Mesendoderm (in vitro differentiated cells): ENCODE measurements around the gene GNA12.
"Not testable (repeated sequence)": the region's sequence is repeated elsewhere in the genome, so short reads cannot be mapped to it uniquely, and the experiment has no call there.

Experiments used
- DNase-seq: peaks from one replicate; pipeline ENCODE4 v3.0.0; 2013
- H2AK5ac ChIP-seq: 2 replicates; pipeline ENCODE4 v1.6.1; 2013; ENCODE audit warnings: low read length, inconsistent platforms
- H2BK120ac ChIP-seq: 2 replicates; pipeline ENCODE4 v1.6.1; 2013; ENCODE audit warnings: low read depth, mild to moderate bottlenecking, low read length, moderate library complexity, mixed read lengths
- H2BK15ac ChIP-seq: replicated peaks from 2 replicates; pipeline ENCODE4 v1.6.1; 2013; ENCODE audit warnings: low read depth, mild to moderate bottlenecking, moderate library complexity
- H2BK5ac ChIP-seq: 2 replicates; pipeline ENCODE4 v1.6.1; 2013; ENCODE audit warnings: low read length, inconsistent platforms
- H3K18ac ChIP-seq: 2 replicates; pipeline ENCODE4 v1.6.1; 2013; ENCODE audit warnings: mild to moderate bottlenecking, low read length, mixed read lengths
- H3K23ac ChIP-seq: one replicate; pipeline ENCODE4 v1.6.1; 2013; ENCODE audit warnings: low read length
- H3K27ac ChIP-seq: 2 replicates; pipeline ENCODE4 v1.5.1; 2013; ENCODE audit warnings: low read depth, mild to moderate bottlenecking, inconsistent platforms, low read length, moderate library complexity
- H3K27me3 ChIP-seq: 2 replicates; pipeline ENCODE4 v1.6.1; 2013; ENCODE audit warnings: low read length, control low read depth, mild to moderate bottlenecking, inconsistent platforms; ENCODE audit not compliant: insufficient read depth, poor library complexity
- H3K36me3 ChIP-seq: 2 replicates; pipeline ENCODE4 v1.6.1; 2013; ENCODE audit warnings: low read length, inconsistent platforms; ENCODE audit not compliant: control insufficient read depth, insufficient read depth
- H3K4ac ChIP-seq: one replicate; pipeline ENCODE4 v1.6.1; 2013; ENCODE audit warnings: low read depth, mild to moderate bottlenecking, low read length, moderate library complexity
- H3K4me1 ChIP-seq: 2 replicates; pipeline ENCODE4 v1.6.1; 2013; ENCODE audit warnings: low read depth, low read length, inconsistent platforms; ENCODE audit not compliant: control insufficient read depth
- H3K4me2 ChIP-seq: 2 replicates; pipeline ENCODE4 v1.6.1; 2013; ENCODE audit warnings: low read length
- H3K4me3 ChIP-seq: 2 replicates; pipeline ENCODE4 v1.5.1; 2013; ENCODE audit warnings: mild to moderate bottlenecking, low read length
- H3K56ac ChIP-seq: one replicate; pipeline ENCODE4 v1.6.1; 2013; ENCODE audit warnings: low read length
- H3K79me1 ChIP-seq: 2 replicates; pipeline ENCODE4 v1.6.1; 2013; ENCODE audit warnings: low read length, inconsistent platforms
- H3K79me2 ChIP-seq: 2 replicates; pipeline ENCODE4 v1.6.1; 2013; ENCODE audit warnings: mild to moderate bottlenecking, low read length; ENCODE audit not compliant: control insufficient read depth, insufficient read depth
- H3K9ac ChIP-seq: 2 replicates; pipeline ENCODE4 v1.6.1; 2013; ENCODE audit warnings: low read length, inconsistent platforms
- H4K5ac ChIP-seq: one replicate; pipeline ENCODE4 v1.6.1; 2013; ENCODE audit warnings: low read length
- H4K8ac ChIP-seq: one replicate; pipeline ENCODE4 v1.6.1; 2013; ENCODE audit warnings: low read depth, mild to moderate bottlenecking, control low read depth, low read length, moderate library complexity
- WGBS: extraction: QIAGEN DNeasy Blood & Tissue Kit; methylation state at CpG from one replicate; pipeline ENCODE4 v1.1.7; 2013; ENCODE audit warnings: low lambda C conversion rate, missing lambda C conversion rate; ENCODE audit not compliant: insufficient coverage; ENCODE audit errors: extremely low coverage; 5-methylcytosine and 5-hydroxymethylcytosine counted together

Gene GNA12

DNA sequence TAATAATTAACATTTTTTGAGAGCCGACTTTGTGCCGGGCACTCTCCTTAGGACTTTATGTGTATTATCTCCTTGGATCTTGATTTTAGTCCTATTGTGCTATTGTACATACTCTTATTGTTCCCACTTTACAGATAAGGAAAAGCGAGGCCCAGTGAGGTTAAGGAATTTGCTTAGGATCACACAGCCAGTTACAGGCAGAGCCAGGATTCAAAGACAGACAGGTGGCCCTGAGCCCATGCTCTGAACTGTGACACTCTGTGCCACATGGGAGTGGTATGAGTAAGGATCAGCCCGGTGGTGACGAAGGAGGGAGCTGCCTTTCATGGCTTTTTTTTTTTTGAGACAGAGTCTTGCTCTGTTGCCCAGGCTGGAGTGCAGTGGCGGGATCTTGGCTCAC lies 15.8 kb upstream of the GNA12 start:
- no peak overlapping the region for H4K8ac ChIP-seq
- H3K4me2 ChIP-seq, result no peak overlapping the region
- H3K36me3 ChIP-seq, result no peaks in the 10 kb centered on the region
- H3K27me3 ChIP-seq, result no peaks in the 10 kb centered on the region
- H3K18ac ChIP-seq, result no peak overlapping the region
- no peak overlapping the region for H3K9ac ChIP-seq
- no peak overlapping the region for H3K4ac ChIP-seq
- peaks cover 5% of the 10 kb centered on the region for H3K4me1 ChIP-seq
- no peak overlapping the region for H3K56ac ChIP-seq
- H2BK15ac ChIP-seq, result no peak overlapping the region
- H3K27ac ChIP-seq, result no peak overlapping the region
- H2AK5ac ChIP-seq, result no peak overlapping the region
- no peak overlapping the region for H3K23ac ChIP-seq
- no peaks in the 10 kb centered on the region for H3K79me1 ChIP-seq
- no peak overlapping the region for H4K5ac ChIP-seq
- no peak overlapping the region for H3K4me3 ChIP-seq
- H2BK5ac ChIP-seq, result no peak overlapping the region
- no peaks in the 10 kb centered on the region for H3K79me2 ChIP-seq
- H2BK120ac ChIP-seq, result no peak overlapping the region
- DNase-seq, result no peak
- no CpG with 5 or more reads among the region's 6 CpGs for WGBS

DNA sequence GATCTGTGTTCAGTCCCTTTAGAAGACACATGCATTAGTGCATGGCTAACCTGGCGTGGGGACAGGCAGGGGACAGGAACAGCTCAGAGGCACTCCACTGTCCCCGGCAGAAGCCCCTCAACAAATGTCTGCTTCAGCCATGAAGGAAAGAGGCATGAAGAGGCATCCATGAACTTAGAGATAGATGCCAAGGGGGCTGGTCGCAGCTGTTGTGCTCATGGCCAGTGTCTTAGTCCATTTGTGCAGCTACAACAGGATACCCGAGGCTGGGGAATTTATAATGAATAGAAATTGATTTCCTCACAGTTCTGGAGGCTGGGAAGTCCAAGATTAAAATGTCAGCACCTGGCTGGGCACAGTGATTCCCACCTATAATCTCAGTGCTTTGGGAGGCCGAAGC lies 14.5 kb upstream of the GNA12 start:
- Histone ChIP-seq H3K9ac (no peak overlapping the region), H3K27me3 (no peaks in the 10 kb centered on the region), H3K23ac (no peak overlapping the region), H3K36me3 (no peaks in the 10 kb centered on the region), H3K27ac (no peak overlapping the region), H3K18ac (no peak overlapping the region), H3K56ac (no peak overlapping the region), H3K4me3 (no peak overlapping the region), H4K8ac (no peak overlapping the region), H3K79me2 (no peaks in the 10 kb centered on the region), H3K4ac (no peak overlapping the region), H4K5ac (no peak overlapping the region), H3K4me2 (no peak overlapping the region), H2BK5ac (no peak overlapping the region), H3K79me1 (no peaks in the 10 kb centered on the region), H2BK120ac (no peak overlapping the region), H2BK15ac (no peak overlapping the region), H2AK5ac (no peak overlapping the region), H3K4me1 (peaks cover 3% of the 10 kb centered on the region)
- WGBS, result no CpG with 5 or more reads among the region's 5 CpGs
- no peak for DNase-seq

DNA sequence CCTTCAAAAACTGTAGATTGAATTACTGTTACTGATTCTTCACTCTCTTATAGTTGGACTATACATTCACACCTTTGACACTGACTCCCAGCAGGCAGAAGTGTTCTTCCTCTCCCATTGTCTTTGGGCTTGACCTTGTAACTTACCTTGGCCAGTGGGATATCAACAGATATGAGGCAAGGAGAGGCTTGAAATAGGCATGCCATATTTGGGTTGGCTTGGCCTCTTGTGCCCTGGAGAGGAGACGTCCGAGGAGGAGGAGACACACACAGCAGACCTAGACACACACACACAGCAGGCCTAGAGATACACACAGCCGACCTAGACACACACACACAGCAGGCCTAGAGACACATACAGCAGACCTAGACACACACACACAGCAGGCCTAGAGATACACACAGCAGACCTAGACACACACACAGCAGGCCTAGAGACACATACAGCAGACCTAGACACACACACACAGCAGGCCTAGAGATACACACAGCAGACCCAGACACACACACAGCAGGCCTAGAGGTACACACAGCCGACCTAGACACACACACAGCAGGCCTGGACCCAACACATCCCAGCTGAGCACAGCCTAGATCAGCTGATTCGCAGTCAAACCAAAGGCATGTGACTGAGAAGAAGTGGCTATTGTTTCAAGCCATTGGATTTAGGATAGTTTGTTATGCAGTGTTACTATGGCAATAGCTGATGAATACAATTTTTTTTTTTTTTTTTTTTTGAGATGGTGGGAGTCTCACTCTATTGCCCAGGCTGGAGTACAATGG lies 12.5 kb upstream of the GNA12 start:
- WGBS, result no CpG with 5 or more reads among the region's 5 CpGs
- Histone ChIP-seq H3K79me2 (no peaks in the 10 kb centered on the region), H2BK5ac (no peak overlapping the region)

DNA sequence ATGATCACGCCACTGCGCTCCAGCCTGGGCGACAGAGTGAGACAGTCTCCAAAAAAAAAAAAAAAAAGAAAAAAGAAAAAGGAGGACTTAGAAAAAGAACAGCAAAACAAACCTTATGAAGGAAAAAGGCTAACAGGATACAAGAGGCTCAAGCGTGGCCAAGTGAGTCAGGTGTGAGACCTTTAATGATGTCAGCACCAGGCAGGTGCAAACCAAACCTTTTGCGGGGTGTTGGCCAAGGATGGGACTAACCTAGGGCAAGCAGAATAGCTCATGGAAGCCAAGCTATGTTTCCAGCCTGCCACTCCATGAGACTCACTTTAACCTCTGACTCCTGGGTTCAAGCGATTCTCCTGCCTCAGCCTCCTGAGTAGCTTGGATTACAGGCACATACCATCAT lies 11.3 kb upstream of the GNA12 start:
- no peak overlapping the region for H3K18ac ChIP-seq
- no peak overlapping the region for H4K8ac ChIP-seq
- no peak overlapping the region for H2AK5ac ChIP-seq
- no peak overlapping the region for H3K4me3 ChIP-seq
- no peak overlapping the region for H2BK15ac ChIP-seq
- no peaks in the 10 kb centered on the region for H3K79me2 ChIP-seq
- no peak overlapping the region for H4K5ac ChIP-seq
- H2BK5ac ChIP-seq, result no peak overlapping the region
- H3K27me3 ChIP-seq, result no peaks in the 10 kb centered on the region
- no peak overlapping the region for H3K23ac ChIP-seq
- no peak overlapping the region for H3K9ac ChIP-seq
- no peak overlapping the region for H3K56ac ChIP-seq
- H3K4me2 ChIP-seq, result no peak overlapping the region
- no peak overlapping the region for H2BK120ac ChIP-seq
- no peaks in the 10 kb centered on the region for H3K36me3 ChIP-seq
- no peaks in the 10 kb centered on the region for H3K79me1 ChIP-seq
- no peak for DNase-seq
- no peaks in the 10 kb centered on the region for H3K4me1 ChIP-seq
- WGBS, result no CpG with 5 or more reads among the region's 6 CpGs
- no peak overlapping the region for H3K27ac ChIP-seq
- H3K4ac ChIP-seq, result no peak overlapping the region

More for the DNA sequence above, 12.5 kb upstream of the GNA12 start:
- no peak overlapping the region for H3K4ac ChIP-seq
- no peak overlapping the region for H2BK120ac ChIP-seq
- H4K5ac ChIP-seq, result no peak overlapping the region
- peak overlapping the region; percentile 7 for H3K56ac ChIP-seq
- no peaks in the 10 kb centered on the region for H3K27me3 ChIP-seq
- H3K4me1 ChIP-seq, result no peaks in the 10 kb centered on the region
- no peak overlapping the region for H3K4me2 ChIP-seq
- H3K27ac ChIP-seq, result no peak overlapping the region
- H2BK15ac ChIP-seq, result no peak overlapping the region
- no peak overlapping the region for H4K8ac ChIP-seq
- no peak overlapping the region for H2AK5ac ChIP-seq
- H3K36me3 ChIP-seq, result no peaks in the 10 kb centered on the region
- no peak overlapping the region for H3K23ac ChIP-seq
- H3K79me1 ChIP-seq, result no peaks in the 10 kb centered on the region
- H3K9ac ChIP-seq, result no peak overlapping the region
- H3K18ac ChIP-seq, result no peak overlapping the region
- peak; percentile 81 for DNase-seq
- H3K4me3 ChIP-seq, result no peak overlapping the region

DNA sequence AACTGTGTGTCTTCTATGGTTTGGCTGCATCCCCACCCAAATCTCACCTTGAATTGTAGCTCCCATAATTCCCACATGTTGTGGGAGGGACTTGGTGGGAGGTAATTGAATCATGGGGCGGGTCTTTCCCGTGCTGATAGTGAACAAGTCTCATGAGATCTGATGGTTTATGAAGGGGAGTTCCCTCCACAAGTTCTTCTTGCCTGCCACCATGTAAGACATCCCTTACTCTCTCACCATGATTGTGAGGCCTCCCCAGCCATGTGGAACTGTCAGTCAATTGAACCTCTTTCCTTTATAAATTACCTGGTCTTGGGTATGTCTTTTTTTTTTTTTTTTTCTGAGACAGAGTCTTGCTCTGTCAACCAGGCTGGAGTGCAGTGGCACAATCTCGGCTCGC lies 9.4 kb upstream of the GNA12 start:
- not testable (repeated sequence) for H3K56ac ChIP-seq, H4K5ac ChIP-seq, H3K27ac ChIP-seq, H2BK5ac ChIP-seq, H2AK5ac ChIP-seq, H3K9ac ChIP-seq, H3K4ac ChIP-seq, H3K4me1 ChIP-seq, H4K8ac ChIP-seq, H3K18ac ChIP-seq, H2BK15ac ChIP-seq, H3K27me3 ChIP-seq, DNase-seq, H3K4me2 ChIP-seq, H3K23ac ChIP-seq, H3K79me1 ChIP-seq, H3K79me2 ChIP-seq, H3K4me3 ChIP-seq, H3K36me3 ChIP-seq, H2BK120ac ChIP-seq
- no CpG with 5 or more reads among the region's 4 CpGs for WGBS

DNA sequence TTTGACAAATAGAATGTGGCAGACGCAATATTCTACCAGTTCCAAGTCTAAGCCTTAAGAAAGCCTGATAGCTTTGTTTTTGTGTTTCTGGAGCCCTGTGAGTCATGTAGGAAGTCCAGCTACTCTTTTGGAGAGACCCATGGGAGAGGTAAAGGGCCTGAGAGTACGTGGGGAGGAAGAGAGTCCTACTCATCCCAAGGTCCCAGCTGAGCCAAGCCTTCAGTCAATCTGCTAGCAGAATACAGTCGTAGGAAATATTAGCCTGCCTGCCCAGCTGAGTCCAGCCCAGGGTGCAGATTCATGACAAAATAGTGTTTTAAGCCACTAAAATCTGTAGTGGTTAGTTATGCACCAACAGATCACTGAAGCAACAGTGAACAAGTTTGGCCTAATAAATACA lies 9.0 kb upstream of the GNA12 start:
- no peak for DNase-seq
- no peak overlapping the region for H3K27ac ChIP-seq
- no peak overlapping the region for H3K18ac ChIP-seq
- H3K4me1 ChIP-seq, result no peaks in the 10 kb centered on the region
- H3K79me2 ChIP-seq, result no peaks in the 10 kb centered on the region
- H3K4me2 ChIP-seq, result no peak overlapping the region
- no peak overlapping the region for H3K4ac ChIP-seq
- no peaks in the 10 kb centered on the region for H3K36me3 ChIP-seq
- no CpG with 5 or more reads among the region's 3 CpGs for WGBS
- no peak overlapping the region for H3K9ac ChIP-seq
- no peak overlapping the region for H2BK5ac ChIP-seq
- H2AK5ac ChIP-seq, result no peak overlapping the region
- no peak overlapping the region for H2BK15ac ChIP-seq
- H3K56ac ChIP-seq, result no peak overlapping the region
- no peak overlapping the region for H3K23ac ChIP-seq
- H3K27me3 ChIP-seq, result no peaks in the 10 kb centered on the region
- H3K4me3 ChIP-seq, result no peak overlapping the region
- no peak overlapping the region for H4K5ac ChIP-seq
- H4K8ac ChIP-seq, result no peak overlapping the region
- H3K79me1 ChIP-seq, result no peaks in the 10 kb centered on the region
- no peak overlapping the region for H2BK120ac ChIP-seq
